Endothelial cell of umbilical vein (primary cell): ENCODE results near the gene FKBP8.

Experiments used
- CTCF ChIP-seq, 2 donors: IDR thresholded peaks; 1 replicate in 1 of 2; 2 replicates in 1 of 2; pipeline ENCODE4 v1.5.1; 2011; ENCODE audit warnings: low read length in 2 of 2, mild to moderate bottlenecking in 2 of 2, moderate library complexity in 2 of 2, control low read depth in 1 of 2, inconsistent platforms in 1 of 2, low read depth in 1 of 2; ENCODE audit not compliant: insufficient read depth in 1 of 2; ENCODE audit errors: extremely low read depth in 1 of 2
- EZH2 ChIP-seq: IDR thresholded peaks from 2 replicates; pipeline ENCODE4 v1.6.1; 2012; ENCODE audit warnings: borderline replicate concordance, low read depth, mild to moderate bottlenecking, moderate library complexity, low read length, inconsistent platforms; ENCODE audit not compliant: severe bottlenecking
- FOS ChIP-seq: IDR thresholded peaks from 2 replicates; pipeline ENCODE4 v1.6.1; 2011; ENCODE audit warnings: mild to moderate bottlenecking, low read length, moderate library complexity, borderline replicate concordance; ENCODE audit not compliant: insufficient read depth
- JUN ChIP-seq: IDR thresholded peaks from 2 replicates; pipeline ENCODE4 v1.6.1; 2011; ENCODE audit warnings: borderline replicate concordance, low read depth; ENCODE audit not compliant: insufficient read length, insufficient read depth
- MAX ChIP-seq: IDR thresholded peaks from 2 replicates; pipeline ENCODE4 v1.6.1; 2011; ENCODE audit not compliant: insufficient read depth, insufficient read length
- POLR2A ChIP-seq: IDR thresholded peaks from 2 replicates; pipeline ENCODE4 v1.6.1; 2012; ENCODE audit warnings: low read depth, mild to moderate bottlenecking, control low read depth, low read length
- POLR2AphosphoS5 ChIP-seq: IDR thresholded peaks from 2 replicates; pipeline ENCODE4 v1.6.1; 2012; ENCODE audit warnings: low read depth, mild to moderate bottlenecking, control low read depth, low read length, moderate library complexity; ENCODE audit not compliant: insufficient read depth

GRCh38 chr19:18571564-18572344 lies 28.4 kb upstream of the FKBP8 start, which contains the start of gene UBA52:
- TF ChIP-seq CTCF (IDR thresholded peaks at IDR 0.05; ENCODE audit: extremely low read depth in 1 of 2, insufficient read depth in 1 of 2, low read depth in 1 of 2, low read length in 2 of 2) (no peak), POLR2A (peak; percentile 92), EZH2 (no peak), FOS (no peak), MAX (peak; percentile 99), JUN (no peak), POLR2AphosphoS5 (peak; percentile 98)
